Measurements from ENCODE around the gene FOXN3.

The FOXN3 gene

GRCh38 chr14:89432226-89432625 is 15.2 kb upstream of the FOXN3 start:
- DNase-seq (ENCODE audit: low read depth in 3 of 3) = no peak

GRCh38 chr14:89430391-89431236 is 13.6 kb upstream of the FOXN3 start:
- DNase-seq (ENCODE audit: low read depth in 3 of 3) = peak; percentile 34 to 40 (median 35)

- DNase-seq (ENCODE audit: low read depth in 3 of 3) = peak; percentile 38 to 59 (median 49)
Observed at GRCh38 chr14:89429199-89430181, 12.5 kb upstream of the FOXN3 start.

DNA sequence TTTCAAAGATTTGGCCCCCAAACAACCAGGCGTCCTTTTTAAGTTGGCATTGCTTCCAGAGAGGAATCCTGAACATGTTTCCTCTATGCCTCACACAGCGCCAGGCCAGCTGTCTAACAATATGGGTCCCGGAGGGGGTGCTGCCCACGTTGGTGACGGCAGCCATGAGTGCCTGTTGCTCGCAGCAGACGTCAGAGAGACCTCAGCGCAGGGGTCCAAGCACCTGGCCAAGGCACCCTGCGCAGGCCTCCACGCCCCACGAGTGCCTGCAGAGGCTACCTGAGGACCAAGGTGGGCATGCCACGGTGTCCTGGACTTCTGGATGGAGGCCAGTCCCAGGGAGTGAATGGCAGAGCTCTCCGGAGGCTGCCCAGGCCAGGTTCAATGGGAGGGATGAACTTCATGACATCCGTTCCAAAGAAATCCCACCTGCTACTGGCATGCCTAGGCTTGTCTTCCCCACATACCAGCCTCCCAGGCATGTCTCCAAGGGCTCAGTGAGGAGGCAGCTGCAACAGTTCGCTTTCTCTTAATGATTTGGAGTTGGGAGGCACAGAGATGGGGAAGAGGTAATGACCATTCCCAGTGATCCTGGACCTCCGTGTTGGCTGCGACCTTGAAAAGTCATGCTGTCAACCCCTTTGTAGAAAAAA is 11.6 kb upstream of the FOXN3 start:
- DNase-seq (ENCODE audit: low read depth in 3 of 3) = no peak

- DNase-seq (ENCODE audit: low read depth in 3 of 3) = no peak
Observed at GRCh38 chr14:89428173-89428523, 11.1 kb upstream of the FOXN3 start.

DNA sequence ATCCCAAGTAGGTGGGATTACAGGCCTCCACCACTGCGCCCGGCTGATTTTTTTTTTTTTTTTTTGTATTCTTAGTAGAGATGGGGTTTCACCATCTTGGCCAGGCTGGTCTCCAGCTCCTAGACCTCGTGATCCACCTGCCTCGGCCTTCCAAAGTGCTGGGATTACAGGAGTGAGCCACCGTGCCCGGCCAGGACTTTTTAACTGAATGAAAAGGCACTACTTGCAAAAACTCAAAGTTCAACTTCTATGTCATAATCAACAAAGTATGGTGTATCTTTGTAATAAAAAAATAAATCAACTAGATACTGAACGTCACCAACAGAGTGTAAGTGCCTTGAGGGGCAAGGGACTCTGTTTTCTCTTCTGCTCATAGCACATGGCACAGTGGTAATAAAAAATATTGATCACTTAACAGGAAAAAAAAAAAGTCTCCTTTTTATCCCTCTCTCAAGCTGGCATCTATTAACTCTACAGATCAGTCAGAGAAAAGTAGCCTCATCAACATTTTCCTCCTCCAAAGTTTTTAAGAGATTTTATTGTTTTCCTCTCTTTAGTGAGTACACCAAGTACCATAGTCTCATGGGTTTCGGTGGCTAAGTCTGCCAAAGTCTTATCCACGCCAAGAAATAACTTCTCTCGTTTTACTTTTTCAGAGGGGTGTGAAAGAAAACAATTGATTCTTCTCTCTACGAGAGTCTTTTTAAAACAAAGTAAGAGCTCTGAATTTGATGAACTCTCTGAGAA is 10.6 kb upstream of the FOXN3 start:
- no peak for DNase-seq (ENCODE audit: low read depth in 3 of 3)

DNA sequence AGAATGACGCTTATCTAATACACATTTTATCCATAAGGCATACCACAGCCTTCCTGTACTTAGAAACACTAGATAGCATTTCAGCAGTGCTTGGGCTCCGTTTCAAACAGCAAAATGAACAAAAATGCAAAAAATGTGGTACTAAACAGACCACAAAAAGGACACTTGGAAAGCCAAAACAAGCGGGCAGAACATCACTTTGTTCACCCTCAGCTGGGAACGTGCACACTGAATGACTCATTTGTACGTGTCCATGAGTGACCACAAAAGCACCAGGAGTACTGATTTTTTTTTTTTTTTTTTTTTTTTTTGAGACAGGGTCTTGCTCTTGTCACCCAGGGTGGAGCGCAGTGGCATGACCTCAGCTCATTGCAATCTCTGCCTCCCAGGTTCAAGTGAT is 8.9 kb upstream of the FOXN3 start:
- DNase-seq (ENCODE audit: low read depth in 3 of 3) = no peak

DNA sequence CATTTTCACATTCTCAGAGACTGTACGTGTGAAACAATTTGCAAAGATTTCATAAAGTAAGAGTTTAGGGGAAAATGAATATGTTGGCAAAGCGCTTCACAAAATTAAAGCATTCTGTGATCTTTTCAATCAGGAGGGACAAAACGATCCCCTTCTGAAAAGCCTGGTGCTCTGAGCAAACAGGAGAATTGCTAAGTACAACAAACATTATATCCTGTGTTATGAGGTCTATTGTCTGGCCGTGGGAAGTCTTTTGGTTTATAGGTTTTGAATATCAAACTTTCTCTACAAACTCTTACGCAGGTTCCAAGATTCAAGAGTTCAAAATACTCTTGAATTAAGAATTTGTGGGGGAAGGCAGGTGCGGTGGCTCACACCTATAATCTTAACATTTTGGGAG is 7.2 kb upstream of the FOXN3 start:
- no peak for DNase-seq (ENCODE audit: low read depth in 3 of 3)

DNA sequence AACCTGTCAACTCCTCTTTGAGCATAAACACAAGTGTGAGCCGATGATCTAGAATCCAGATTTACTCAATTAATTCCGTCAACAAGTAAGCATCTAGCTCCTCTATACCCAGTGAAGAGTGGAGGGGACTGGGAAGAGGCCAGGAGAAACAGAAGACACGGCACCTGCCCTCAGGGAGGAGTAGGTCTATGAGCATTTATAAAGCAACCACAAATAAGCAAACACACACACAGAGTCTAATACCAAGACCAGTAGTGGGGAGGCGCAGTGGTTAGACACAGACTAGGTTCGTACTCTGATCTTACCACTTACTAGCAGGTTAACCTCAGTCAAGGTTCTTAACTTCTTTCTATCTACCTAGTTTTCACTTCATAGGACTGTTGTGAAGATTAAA is 5.9 kb upstream of the FOXN3 start:
- DNase-seq (ENCODE audit: low read depth in 3 of 3) = no peak

DNA sequence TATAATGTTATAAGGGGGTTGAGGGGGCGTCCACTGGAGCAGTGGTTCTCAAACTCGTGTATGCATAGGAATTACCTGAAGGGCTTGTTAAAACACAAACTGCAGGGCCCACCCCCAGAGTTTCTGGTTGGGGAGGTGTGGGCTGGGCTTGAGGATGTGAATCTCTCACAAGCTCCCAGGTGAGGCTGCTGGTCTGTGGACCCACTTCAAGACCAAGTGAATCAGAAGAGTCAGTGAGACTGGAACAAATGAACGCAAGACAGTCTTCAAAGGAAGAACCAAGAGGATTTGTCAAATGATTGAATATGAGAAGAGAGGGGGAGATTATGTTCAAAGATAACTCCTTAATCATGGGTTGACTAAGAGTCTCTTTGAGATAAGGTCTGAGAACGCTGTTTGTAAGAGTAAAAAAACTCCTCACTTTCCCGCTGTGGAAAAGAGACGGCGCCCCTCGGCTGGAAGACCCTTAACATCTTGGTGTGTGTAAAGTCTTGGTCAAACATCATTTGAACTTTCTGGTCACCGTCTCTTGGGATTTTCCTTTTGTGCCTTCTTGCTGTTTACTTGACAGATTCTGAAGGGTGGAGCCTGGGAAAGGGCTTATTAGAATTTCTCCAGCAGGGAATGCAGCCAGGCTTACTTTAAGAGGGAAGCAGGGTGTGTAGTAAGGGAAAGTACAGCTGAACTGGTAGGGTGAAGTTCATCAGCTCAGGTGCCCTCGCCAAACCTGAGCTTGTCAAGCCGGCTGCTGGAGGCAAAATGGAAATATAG is 5.3 kb upstream of the FOXN3 start:
- peak; percentile 37 to 71 (median 41) for DNase-seq (ENCODE audit: low read depth in 3 of 3)

DNA sequence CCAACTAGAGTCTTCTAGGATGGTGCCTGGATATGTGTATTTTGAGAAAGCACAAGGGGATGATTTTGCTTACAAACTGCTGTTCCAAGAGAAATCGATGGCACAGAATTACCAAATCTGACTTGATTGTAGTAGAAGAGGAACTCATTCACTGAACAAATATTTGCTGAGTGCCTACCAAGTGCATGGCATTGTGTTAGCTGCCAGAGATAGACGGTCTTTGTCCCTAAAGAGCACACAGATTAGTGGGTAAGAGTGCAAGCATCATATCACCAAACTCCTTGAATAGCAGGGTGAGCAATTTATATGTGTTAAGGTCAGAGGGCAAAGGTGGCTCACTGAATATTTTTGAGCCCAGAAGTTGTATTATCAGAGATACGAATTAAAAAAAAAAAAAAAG is 3.5 kb upstream of the FOXN3 start:
- DNase-seq (ENCODE audit: low read depth in 3 of 3) = no peak

DNA sequence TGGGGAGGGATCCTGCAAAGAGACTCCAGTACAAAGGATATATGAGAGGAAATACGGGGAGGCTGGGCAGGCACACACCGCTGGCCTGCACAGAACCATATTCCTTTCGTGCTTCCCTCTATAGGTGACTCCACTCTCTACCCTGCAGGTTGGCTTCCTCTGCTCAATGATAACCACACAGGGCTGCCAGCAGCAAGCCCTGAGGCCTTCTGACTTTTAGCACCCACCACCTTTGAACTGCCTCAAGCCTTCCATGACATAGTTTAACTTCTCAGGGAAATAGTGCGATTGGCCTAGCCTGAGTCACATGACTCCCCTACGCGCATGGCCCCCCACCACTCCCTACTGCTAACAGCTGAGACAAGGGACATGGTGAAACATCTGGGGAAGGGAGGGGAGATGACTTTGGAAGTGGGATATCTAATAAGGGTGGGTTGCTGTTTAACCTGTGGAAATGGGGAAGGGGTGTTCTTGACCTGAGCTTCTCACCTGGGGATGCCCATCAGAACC is 3.0 kb upstream of the FOXN3 start:
- DNase-seq (ENCODE audit: low read depth in 3 of 3) = no peak

GRCh38 chr14:89418976-89419375 is 1.9 kb upstream of the FOXN3 start:
- no peak for DNase-seq (ENCODE audit: low read depth in 3 of 3)

DNA sequence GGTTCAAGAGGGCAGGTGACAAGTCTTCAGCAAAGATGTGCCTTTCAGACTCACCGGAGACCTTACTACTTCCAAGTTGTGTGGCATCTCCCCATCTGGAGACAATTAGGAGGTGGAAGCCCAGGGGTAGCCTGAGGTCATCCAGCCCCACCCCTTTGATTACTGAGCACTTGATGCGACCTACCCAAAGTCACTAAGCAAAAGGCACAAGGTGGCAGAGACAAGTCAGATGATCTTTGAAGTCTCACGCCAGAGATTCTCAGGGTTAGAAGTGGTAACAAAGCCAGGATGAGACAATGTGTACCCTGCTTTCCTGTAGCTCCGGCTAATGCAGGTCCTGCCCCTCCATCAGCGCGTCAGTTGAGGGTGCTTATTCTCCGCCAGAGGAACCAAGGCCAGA is 1.4 kb upstream of the FOXN3 start:
- no peak for DNase-seq (ENCODE audit: low read depth in 3 of 3)

DNA sequence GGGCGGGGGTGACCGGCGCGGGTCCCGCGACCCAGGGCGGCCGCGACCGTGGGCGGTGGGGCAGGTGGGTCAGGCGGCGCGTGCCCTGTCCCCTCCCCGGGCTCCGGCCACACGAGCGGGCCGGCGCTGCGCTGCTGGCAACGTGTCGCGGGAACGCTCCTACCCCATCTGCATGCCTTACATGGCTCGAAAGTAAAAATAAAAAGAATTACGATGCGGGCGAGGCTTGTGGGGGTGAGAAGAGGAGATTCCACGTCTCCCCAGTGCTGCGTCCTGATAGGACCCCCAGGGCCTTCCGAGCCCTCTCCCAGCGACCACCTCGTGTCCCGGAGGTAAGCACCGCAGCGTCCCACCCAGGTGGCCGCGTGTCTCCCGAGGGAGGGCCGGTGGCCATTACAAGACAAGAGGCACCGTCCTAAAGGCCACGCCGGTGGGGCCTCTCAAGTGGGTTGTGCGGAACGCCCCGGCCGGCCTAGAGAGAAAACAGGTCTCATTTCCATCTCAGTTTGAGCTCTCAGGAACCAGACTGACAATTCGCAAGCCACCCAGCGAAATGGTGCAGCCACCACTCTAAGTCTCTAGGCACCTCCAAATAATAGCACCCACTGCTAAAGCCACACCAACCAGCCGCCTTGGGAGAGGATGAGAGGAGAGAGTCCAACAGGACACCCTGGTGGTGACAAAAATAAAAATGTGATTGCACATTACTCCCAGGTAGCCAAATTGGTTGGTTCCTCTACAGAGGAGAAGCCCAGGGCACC is 612 bp upstream of the FOXN3 start:
- DNase-seq (ENCODE audit: low read depth in 3 of 3) = peak; percentile 28 to 46 (median 33)

DNA sequence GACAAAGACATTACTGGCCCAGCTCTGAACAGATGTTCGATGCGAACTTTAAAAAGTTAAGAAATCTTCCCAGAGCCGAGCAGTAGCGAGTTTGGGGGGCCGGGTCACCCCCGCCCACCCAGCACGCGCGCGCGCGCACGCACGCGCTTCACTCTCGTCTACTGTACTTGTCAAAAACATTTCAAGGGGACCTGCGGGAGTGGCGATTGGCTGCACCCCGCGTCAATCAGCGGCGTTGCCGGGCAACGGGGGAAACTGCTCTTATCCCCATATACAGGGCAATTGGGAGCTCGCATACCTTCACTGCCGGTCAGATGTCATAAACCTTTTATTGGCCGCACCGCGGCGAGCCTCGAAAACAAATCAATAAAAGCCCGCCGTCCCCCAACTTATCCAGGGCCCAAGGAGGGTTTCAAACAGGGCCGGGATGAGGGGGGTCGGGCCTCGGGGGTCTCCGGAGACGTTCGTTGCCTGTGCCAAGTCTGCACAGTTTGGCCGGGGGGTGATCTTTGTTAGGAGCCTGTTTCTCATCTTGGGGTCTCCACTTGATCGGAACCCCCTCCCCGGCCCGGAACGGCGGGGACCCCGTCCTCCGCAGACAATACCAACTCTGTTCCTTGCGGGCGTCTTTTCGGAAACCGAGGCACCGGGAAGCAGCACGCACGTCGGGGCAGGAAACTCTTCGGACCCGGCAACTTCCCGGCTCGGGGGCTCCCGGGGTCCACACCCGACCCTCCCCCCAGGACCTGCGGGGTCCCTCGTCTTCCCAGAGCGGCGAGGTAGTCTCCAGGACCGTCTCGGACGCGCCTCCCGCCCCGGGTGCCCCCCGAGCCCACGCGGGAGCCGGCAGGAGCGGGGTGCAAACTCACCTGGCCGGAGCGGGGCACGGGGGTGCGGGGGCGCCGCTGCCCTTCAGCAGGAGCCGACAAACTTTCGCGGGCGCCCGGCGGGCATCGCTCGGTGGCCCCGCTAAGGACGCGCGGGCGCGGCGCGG is 734 bp downstream of the FOXN3 start:
- peak; percentile 94 to 99 (median 99) for DNase-seq (ENCODE audit: low read depth in 3 of 3)

GRCh38 chr14:89415159-89415558 is 1.9 kb downstream of the FOXN3 start:
- DNase-seq (ENCODE audit: low read depth in 3 of 3) = no peak

DNA sequence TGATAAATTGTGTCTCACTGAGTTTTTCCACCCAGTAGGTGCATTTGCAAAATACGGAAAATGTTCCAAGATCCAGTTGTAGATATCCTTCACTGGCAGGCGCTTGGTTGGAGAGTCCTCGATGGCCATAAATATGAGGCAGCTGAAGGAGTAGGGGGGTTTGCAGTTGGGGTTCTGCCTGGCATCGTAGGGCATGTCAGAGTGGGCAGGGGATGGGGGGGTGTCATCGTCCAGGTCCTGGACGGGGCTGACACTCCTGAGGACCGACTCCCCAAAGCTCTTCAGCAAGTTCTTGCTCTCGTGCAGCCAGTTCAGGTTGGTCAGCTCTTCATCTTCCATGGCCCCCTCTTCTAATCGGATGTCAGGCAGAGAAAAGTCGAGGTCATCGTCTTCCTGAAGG is 5.1 kb downstream of the FOXN3 start:
- DNase-seq (ENCODE audit: low read depth in 3 of 3) = no peak

DNA sequence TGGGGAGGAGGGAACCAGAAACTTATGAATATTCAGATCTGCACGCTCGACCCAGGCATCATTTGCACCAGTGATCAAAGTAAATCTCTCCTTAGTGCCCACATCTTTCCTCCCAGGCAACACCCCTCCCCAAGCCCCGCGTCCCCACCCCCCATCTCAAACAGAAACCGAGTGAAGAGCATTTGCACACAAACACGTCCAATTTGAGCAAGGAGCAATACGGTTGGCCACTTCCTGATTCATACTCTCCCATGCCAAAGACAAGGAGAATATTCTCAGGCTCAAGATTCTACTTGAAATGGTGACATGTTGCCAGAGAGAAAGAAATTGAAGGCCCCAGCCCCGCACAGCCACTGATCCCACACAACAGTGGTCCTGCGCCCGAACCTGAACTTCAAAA is 7.1 kb downstream of the FOXN3 start:
- no peak for DNase-seq (ENCODE audit: low read depth in 3 of 3)
